ENCODE measurements around the gene PROSER2.

GRCh38 chr10:11837372-11838161, 14.4 kb downstream of the PROSER2 start:
- no peak for TF ChIP-seq POLR2A (IDR thresholded peaks at IDR 0.05)
- no peak for TF ChIP-seq CTCF (IDR thresholded peaks at IDR 0.05)

Data from body of pancreas (tissue), 4 donors.